ENCODE results near the gene ZBTB39.
"Not testable (repeated sequence)": the region's sequence is repeated elsewhere in the genome, so short reads cannot be mapped to it uniquely, and the experiment has no call there.

The ZBTB39 gene

DNA sequence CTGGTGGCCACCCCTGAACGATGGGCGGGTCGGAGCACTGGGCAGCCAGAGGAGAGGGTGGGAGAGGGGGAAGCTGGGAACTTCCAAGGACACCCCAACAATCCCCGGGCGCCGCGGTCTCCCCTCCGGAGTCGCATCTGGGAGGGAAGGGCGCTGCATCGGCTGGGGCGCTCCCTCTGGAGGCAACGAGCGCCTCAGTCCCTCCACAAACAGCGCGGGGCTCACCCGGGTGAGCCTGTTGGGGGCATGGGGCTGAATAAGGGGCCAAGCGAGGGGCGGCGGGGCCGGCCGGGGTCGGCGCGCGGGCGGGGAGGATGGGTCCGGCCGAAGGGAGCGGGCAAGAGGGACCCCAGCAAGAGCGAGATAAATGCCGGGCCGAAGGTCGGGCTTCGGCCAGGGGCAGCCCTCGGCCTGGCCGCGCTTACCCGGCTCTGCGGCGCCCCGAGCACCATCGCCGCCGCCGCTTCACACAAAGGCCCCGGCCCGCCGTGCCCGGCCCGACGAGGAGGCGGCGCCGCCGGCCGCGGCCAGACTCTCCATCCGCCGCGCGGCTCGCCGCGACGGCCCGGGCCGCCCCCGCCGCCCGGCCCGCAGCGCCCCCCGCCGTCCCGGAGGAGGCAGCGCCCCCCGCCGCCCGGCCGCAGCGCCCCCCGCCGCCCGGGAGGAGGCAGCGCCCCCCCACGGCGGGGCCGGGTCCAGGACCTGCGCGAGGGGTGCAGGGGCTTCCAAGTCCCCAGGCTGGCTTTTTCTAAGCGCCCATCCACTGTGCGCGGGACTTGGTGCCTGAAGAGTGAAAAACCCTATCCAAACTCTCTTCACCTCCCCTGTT is at the start of gene ZBTB39:
Gene ZBTB39 (minus strand): TSS at position 567 of the 829 bp plus-strand sequence. CDS start 1,629 bp downstream, outside the sequence.
- DNase-seq (ENCODE audit: low read depth): peak; percentile 38

DNA sequence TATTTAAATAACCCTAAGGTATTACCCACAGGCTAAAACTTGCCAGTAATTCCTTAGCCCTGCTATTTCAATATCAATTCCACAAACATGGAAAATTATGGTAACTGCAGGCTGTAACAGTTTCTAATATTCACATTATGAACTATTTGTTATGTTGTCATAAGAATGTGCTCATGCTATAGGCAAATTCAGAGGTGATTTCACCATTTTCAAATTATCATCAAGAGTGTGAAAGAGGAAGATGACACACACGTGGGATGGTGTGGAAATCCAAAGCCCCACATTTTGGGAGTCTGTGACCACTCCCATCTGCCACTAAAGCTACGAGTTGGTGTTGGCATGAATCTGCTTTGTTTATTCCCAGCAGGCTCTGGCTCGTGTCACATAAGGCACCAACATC is 49.5 kb upstream of the ZBTB39 start:
- no peak for DNase-seq (ENCODE audit: low read depth)

DNA sequence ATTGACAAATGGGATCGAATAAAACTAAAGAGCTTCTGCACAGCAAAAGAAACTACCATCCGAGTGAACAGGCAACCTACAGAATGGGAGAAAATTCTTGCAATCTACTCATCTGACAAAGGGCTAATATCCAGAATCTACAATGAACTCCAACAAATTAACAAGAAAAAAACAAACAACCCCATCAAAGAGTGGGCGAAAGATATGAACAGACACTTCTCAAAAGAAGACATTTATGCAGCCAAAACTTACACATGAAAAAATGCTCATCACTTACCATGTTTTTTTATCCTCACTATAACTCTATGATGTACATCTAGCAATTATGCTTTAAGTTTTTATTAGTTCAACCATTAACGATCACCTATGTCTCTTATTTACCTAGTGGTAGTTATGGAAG is 47.6 kb upstream of the ZBTB39 start:
- not testable (repeated sequence) for DNase-seq (ENCODE audit: low read depth)

- DNase-seq (ENCODE audit: low read depth): not testable (repeated sequence)
Observed at GRCh38 chr12:57053146-57053545, 46.8 kb upstream of the ZBTB39 start.

DNA sequence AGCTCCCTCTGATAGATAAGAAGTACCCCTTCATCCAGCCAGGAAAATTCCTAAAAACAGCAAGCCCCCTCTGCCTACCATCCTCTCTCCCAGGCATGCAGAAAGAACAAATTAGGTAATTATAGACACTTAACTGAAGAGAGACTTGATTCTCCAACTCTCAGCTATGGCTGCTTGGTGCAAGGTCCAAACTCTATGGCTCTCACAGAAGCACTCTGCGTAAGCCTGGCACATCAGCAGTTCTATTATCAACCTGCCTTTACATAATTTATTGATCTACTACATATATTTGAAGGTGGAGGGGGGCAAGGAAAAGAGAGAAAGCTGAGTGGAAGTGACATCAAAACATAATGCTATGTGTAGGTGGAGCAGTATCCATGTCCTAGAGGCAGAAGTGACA is 44.7 kb upstream of the ZBTB39 start:
- DNase-seq (ENCODE audit: low read depth): no peak

DNA sequence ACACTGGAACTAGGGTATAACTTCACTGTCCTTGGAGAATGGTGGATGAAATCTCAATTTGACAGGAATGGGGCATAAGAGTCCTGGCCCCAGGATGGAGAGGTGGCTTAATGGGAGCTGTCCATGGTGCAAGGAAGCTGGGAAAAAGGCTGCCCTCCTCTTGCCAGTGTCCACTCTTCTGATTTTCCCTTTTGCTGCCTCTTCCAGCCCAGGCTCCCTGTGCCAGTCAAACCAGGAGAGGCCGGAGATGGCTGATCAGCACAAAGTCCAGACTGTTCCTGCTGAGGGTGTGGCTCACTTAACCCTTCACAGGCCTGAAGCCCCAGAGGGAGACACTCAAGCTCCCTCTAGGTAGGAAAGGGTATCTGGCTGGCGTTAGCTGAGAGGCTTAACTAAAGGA is 43.5 kb upstream of the ZBTB39 start, which contains the start of gene MYO1A:
Gene MYO1A (minus strand): TSS at position 240 of the 400 bp plus-strand sequence. CDS start 1,806 bp downstream, outside the sequence.
- DNase-seq (ENCODE audit: low read depth): no peak

GRCh38 chr12:57049119-57049446 is 42.7 kb upstream of the ZBTB39 start:
- DNase-seq (ENCODE audit: low read depth): no peak

GRCh38 chr12:57048423-57049118 is 42.2 kb upstream of the ZBTB39 start:
- no peak for DNase-seq (ENCODE audit: low read depth)

- DNase-seq (ENCODE audit: low read depth): no peak
Observed at GRCh38 chr12:57047981-57048380, 41.6 kb upstream of the ZBTB39 start.

- no peak for DNase-seq (ENCODE audit: low read depth)
Observed at GRCh38 chr12:57046947-57047890, 40.9 kb upstream of the ZBTB39 start.

GRCh38 chr12:57046086-57046791 is 39.9 kb upstream of the ZBTB39 start:
- no peak for DNase-seq (ENCODE audit: low read depth)

- DNase-seq (ENCODE audit: low read depth): no peak
Observed at GRCh38 chr12:57044889-57045288, 38.5 kb upstream of the ZBTB39 start.

- no peak for DNase-seq (ENCODE audit: low read depth)
Observed at GRCh38 chr12:57044468-57044867, 38.1 kb upstream of the ZBTB39 start.

- DNase-seq (ENCODE audit: low read depth): no peak
Observed at GRCh38 chr12:57042695-57043094, 36.3 kb upstream of the ZBTB39 start.

GRCh38 chr12:57040750-57041149 is 34.4 kb upstream of the ZBTB39 start:
- DNase-seq (ENCODE audit: low read depth): no peak

DNA sequence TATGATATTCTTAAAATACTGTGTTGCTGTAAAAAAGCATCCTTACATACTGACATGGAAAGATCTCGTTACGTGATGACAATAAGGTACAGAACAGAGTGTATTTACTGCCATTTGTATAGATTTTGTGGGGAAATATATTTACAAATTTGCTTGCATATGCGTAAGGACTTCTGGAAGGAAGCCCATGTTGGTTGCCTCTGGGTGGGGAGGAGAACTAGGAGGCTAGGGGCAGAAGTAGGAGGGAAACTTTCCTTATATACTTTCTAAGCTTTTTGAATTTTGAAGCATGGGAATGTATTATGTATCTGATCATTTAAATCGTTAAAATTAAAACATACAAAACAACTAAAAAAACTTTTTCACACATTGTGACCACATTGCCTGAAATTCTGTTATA is 33.9 kb upstream of the ZBTB39 start:
- no peak for DNase-seq (ENCODE audit: low read depth)

GRCh38 chr12:57039016-57039798 is 32.9 kb upstream of the ZBTB39 start:
- no peak for DNase-seq (ENCODE audit: low read depth)

DNA sequence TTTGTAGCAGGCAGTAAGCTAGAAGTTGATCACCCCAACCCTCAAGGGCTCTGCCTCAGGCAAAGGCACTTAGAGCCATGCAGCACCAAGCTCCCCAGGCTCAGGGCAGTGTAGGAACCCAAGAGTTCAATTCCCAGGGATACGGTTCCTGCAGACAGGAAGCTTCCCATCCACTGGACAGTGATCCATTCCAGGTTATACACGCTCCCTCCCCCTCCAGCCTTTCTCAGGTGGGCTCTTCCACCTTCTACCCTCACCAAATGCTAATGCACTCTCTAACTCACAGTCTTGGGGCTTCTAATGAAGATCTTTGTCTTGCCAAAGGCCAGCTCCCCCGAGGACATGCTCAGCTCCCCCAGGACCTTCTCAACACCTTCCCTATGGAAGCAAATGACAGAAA is 30.9 kb upstream of the ZBTB39 start:
- DNase-seq (ENCODE audit: low read depth): no peak

- DNase-seq (ENCODE audit: low read depth): no peak
Observed at GRCh38 chr12:57033431-57033830, 27.1 kb upstream of the ZBTB39 start.

DNA sequence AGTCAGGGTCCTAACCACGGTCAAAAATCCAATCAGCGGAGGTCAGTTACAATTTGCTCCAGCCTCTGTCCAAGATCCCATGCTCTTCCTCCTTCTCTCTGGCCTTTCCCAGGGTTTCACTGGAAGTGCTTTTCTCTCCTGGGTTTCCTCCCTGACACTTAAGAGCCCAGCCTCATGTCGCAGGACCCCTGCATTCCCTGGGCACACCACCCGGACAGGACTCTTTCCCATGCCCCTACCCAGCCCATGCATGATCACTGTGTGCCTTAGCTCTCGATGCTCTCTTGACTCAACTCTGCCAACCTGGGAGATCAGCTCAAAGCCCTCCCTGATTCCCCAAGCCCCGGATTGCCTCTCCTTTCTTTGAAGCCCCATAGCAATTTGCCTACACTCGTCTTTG is 25.4 kb upstream of the ZBTB39 start:
- DNase-seq (ENCODE audit: low read depth): no peak

Measured in stromal cell of bone marrow (primary cell).